Endothelial cell of umbilical vein (primary cell): ENCODE data around the gene SLC26A8.

Source experiments
- CTCF ChIP-seq, 2 donors: IDR thresholded peaks; 1 replicate in 1 of 2; 2 replicates in 1 of 2; pipeline ENCODE4 v1.5.1; 2011; ENCODE audit warnings: low read length in 2 of 2, mild to moderate bottlenecking in 2 of 2, moderate library complexity in 2 of 2, control low read depth in 1 of 2, inconsistent platforms in 1 of 2, low read depth in 1 of 2; ENCODE audit not compliant: insufficient read depth in 1 of 2; ENCODE audit errors: extremely low read depth in 1 of 2
- EZH2 ChIP-seq: IDR thresholded peaks from 2 replicates; pipeline ENCODE4 v1.6.1; 2012; ENCODE audit warnings: borderline replicate concordance, low read depth, mild to moderate bottlenecking, moderate library complexity, low read length, inconsistent platforms; ENCODE audit not compliant: severe bottlenecking
- JUN ChIP-seq: IDR thresholded peaks from 2 replicates; pipeline ENCODE4 v1.6.1; 2011; ENCODE audit warnings: borderline replicate concordance, low read depth; ENCODE audit not compliant: insufficient read length, insufficient read depth
- MAX ChIP-seq: IDR thresholded peaks from 2 replicates; pipeline ENCODE4 v1.6.1; 2011; ENCODE audit not compliant: insufficient read depth, insufficient read length
- MYC ChIP-seq: IDR thresholded peaks from one replicate; pipeline ENCODE4 v1.6.1; 2011; ENCODE audit warnings: mild to moderate bottlenecking, low read depth, low read length
- POLR2A ChIP-seq: IDR thresholded peaks from 2 replicates; pipeline ENCODE4 v1.6.1; 2012; ENCODE audit warnings: low read depth, mild to moderate bottlenecking, control low read depth, low read length
- POLR2AphosphoS5 ChIP-seq: IDR thresholded peaks from 2 replicates; pipeline ENCODE4 v1.6.1; 2012; ENCODE audit warnings: low read depth, mild to moderate bottlenecking, control low read depth, low read length, moderate library complexity; ENCODE audit not compliant: insufficient read depth

GRCh38 chr6:36038120-36038876 is 13.9 kb upstream of the SLC26A8 start:
- TF ChIP-seq MYC (no peak), EZH2 (no peak), CTCF (IDR thresholded peaks at IDR 0.05; ENCODE audit: extremely low read depth in 1 of 2, insufficient read depth in 1 of 2, low read depth in 1 of 2, low read length in 2 of 2) (no peak), JUN (no peak), POLR2A (no peak), POLR2AphosphoS5 (no peak), MAX (no peak)
